A673 (cell line): Measurements from ENCODE around the gene DGKZ.

Source experiments
- EZH2 ChIP-seq: fragments of 200-600 bp; sonication (generic); IDR thresholded peaks from 2 replicates; pipeline ENCODE4 v1.6.1; 2017; ENCODE audit warnings: borderline replicate concordance, low read depth, mild to moderate bottlenecking, mixed read lengths, antibody characterized with exemption, low read length; ENCODE audit not compliant: poor library complexity, severe bottlenecking
- TF ChIP-seq, protein P1 (sequence below): fragments of 300-800, 200-600 bp; sonication (generic); conservative IDR thresholded peaks from 2 replicates; pipeline ENCODE4 v1.5.1; 2017; ENCODE audit warnings: low read depth, mild to moderate bottlenecking, antibody characterized with exemption, low read length, moderate library complexity, mixed read lengths

DNA sequence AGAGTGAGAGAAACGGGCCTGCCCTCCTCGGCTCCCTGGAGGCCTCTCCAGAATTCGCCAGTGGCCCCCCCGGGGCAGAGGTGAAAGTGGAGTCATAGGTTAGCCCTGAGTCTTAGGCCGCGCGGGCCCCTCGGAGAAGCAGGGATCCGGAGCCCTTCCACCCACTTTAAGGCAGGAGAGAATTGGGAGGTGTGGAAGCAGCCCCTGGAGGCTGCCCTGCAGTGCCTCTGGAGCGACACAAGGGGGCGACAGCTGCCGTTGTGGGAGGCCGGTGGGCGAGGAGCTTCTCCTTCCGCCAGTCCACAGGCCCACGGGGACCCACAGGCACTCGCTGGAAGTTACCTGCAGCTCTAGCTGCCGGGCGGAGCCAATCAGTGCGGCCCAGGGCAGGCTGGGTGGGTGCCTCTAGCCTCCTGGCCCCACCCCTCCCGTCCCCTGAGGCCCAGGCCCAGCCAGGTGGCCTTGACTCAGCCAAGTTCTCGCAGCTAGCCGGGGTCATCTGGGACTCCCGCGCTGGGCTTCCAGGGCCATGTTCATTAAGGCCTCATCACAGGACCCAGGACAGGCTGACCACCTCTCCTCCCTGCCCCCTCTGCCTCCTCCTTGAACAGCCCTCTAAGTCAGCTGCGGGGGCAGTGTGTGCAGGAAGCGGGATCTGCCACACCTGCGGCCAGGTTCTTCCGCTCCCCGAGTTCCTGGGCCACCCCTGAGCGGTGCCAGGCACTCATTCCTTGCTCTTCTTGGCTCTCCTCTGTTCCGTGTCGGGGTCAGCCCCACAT, 5.0 kb downstream of the DGKZ start:
- TF ChIP-seq EZH2, result no peak
- TF ChIP-seq, protein P1, sequence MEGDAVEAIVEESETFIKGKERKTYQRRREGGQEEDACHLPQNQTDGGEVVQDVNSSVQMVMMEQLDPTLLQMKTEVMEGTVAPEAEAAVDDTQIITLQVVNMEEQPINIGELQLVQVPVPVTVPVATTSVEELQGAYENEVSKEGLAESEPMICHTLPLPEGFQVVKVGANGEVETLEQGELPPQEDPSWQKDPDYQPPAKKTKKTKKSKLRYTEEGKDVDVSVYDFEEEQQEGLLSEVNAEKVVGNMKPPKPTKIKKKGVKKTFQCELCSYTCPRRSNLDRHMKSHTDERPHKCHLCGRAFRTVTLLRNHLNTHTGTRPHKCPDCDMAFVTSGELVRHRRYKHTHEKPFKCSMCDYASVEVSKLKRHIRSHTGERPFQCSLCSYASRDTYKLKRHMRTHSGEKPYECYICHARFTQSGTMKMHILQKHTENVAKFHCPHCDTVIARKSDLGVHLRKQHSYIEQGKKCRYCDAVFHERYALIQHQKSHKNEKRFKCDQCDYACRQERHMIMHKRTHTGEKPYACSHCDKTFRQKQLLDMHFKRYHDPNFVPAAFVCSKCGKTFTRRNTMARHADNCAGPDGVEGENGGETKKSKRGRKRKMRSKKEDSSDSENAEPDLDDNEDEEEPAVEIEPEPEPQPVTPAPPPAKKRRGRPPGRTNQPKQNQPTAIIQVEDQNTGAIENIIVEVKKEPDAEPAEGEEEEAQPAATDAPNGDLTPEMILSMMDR, result peak; percentile 100
